Cardiac muscle cell (in vitro differentiated cells and primary cell): ENCODE measurements around the gene KRT6B. TPM values are rescaled to one million over a fixed set of nuclear protein-coding genes. Genes with fewer than 3 reads are reported as not detected.
"Not testable (repeated sequence)": the region's sequence is repeated elsewhere in the genome, so short reads cannot be mapped to it uniquely, and the experiment has no call there.

Source experiments
- DNase-seq, 2 donors: peaks; one replicate each; pipeline versions ENCODE4 v3.0.0 to v3.0.0-alpha.2; 2010 to 2017; ENCODE audit warnings: low read depth in 1 of 2, low spot score in 1 of 2
- H3K27ac ChIP-seq: fragments of 200-600 bp; sonication (generic); 2 replicates; pipeline ENCODE4 v1.5.1; 2016
- H3K27me3 ChIP-seq: fragments of 200-600 bp; sonication (generic); 2 replicates; pipeline ENCODE4 v1.6.0; 2016; ENCODE audit warnings: control low read depth
- H3K36me3 ChIP-seq: fragments of 200-600 bp; sonication (generic); 2 replicates; pipeline ENCODE4 v1.5.1; 2016; ENCODE audit warnings: control low read depth
- H3K4me1 ChIP-seq: fragments of 200-600 bp; sonication (generic); 2 replicates; pipeline ENCODE4 v1.8.1; 2017; ENCODE audit warnings: low read depth, mild to moderate bottlenecking, mixed run types
- H3K4me3 ChIP-seq: fragments of 200-600 bp; sonication (generic); 2 replicates; pipeline ENCODE4 v1.5.1; 2016; ENCODE audit warnings: mild to moderate bottlenecking
- H3K9me3 ChIP-seq: fragments of 200-600 bp; sonication (generic); 2 replicates; pipeline ENCODE4 v1.5.1; 2017; ENCODE audit warnings: low read depth, mild to moderate bottlenecking, control low read depth
- polyA plus RNA-seq: library from polyadenylated mRNA; unstranded; fragments of >200 nt; fragmentation: Nextera tagmentation; extraction: Ambion mirVana; gene quantifications from 2 replicates; pipeline ENCODE4 v1.2.1, GENCODE V29; 2016
- total RNA-seq: library from RNA; depleted of rRNA; stranded (reverse); fragments of >200 nt; gene quantifications from 2 replicates; pipeline ENCODE4 v1.2.3, GENCODE V29; 2016
- TF ChIP-seq, protein P1 (sequence below): IDR thresholded peaks from 2 replicates; pipeline ENCODE4 v1.5.1; 2012; ENCODE audit warnings: low read depth, mild to moderate bottlenecking, low read length

Gene KRT6B
- total and polyA plus RNA-seq, 2 experiments from 2014 or later = 0.13 TPM; not detected in 1

DNA sequence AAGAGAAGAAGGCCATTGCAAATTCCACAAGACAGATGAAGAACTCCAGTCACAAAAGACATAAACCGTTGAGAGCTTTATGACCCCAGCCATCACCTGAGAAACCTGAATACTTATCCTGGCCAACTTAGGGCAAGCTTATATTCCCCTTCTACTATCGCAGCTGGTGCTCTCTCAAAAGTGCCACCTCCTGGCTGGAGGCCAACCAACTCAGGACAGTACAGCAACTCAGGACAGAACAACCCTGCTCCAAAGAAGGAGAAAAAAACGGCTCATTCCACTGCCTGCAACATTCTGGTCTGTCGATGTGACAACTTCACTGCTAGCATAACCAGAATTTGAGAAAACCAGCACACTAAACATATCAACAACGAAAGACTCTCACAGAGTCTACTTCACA is 9.7 kb upstream of the KRT6B start:
- Histone ChIP-seq H3K9me3 (no peaks in the 10 kb centered on the region), H3K27ac (no peak overlapping the region), H3K4me1 (no peaks in the 10 kb centered on the region), H3K4me3 (no peak overlapping the region), H3K36me3 (no peaks in the 10 kb centered on the region), H3K27me3 (peaks cover 13% of the 10 kb centered on the region)
- DNase-seq = no peak
- TF ChIP-seq, protein P1, sequence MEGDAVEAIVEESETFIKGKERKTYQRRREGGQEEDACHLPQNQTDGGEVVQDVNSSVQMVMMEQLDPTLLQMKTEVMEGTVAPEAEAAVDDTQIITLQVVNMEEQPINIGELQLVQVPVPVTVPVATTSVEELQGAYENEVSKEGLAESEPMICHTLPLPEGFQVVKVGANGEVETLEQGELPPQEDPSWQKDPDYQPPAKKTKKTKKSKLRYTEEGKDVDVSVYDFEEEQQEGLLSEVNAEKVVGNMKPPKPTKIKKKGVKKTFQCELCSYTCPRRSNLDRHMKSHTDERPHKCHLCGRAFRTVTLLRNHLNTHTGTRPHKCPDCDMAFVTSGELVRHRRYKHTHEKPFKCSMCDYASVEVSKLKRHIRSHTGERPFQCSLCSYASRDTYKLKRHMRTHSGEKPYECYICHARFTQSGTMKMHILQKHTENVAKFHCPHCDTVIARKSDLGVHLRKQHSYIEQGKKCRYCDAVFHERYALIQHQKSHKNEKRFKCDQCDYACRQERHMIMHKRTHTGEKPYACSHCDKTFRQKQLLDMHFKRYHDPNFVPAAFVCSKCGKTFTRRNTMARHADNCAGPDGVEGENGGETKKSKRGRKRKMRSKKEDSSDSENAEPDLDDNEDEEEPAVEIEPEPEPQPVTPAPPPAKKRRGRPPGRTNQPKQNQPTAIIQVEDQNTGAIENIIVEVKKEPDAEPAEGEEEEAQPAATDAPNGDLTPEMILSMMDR = no peak

DNA sequence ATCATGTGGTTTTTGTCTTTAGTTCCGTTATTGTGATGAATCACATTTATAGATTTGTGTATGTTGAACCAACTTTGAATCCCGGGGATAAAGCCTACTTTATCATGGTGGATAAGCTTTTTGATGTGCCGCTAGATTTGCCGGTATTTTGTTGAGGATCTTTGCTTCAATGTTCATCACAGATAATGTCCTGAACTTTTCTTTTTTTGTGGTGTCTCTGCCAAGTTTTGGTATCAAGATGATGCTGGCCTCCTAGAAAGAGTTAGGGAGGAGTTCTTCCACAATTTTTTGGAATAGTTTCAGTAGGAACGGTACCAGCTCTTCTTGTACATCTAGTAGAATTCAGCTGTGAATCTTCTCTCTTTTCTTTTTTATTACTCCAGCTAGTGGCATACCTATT is 6.9 kb upstream of the KRT6B start:
- no peaks in the 10 kb centered on the region for H3K9me3 ChIP-seq
- no peak overlapping the region for H3K4me3 ChIP-seq
- H3K27me3 ChIP-seq = peaks cover 7% of the 10 kb centered on the region
- TF ChIP-seq, protein P1 = no peak
- H3K4me1 ChIP-seq = no peaks in the 10 kb centered on the region
- DNase-seq = no peak
- no peak overlapping the region for H3K27ac ChIP-seq
- no peaks in the 10 kb centered on the region for H3K36me3 ChIP-seq

DNA sequence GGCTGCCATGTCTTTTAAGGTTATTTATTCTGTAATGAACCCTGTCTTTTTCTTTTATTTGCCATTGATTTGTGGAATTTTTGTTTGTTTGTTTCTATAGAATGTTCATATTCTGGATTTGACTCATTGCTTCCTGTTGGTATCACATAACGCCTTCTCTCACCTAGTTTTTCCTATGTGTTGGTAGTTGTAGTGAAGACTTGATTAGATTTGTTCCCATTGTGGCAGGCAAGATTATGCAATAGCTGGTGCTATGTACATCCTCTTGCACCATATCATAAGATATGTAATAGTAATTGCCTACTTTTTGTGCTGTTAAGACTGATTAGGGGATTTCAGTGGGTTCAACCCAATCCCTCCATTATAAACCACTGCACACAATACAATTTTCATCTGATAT is 3.9 kb upstream of the KRT6B start:
- H3K27ac ChIP-seq = no peak overlapping the region
- H3K9me3 ChIP-seq = no peaks in the 10 kb centered on the region
- H3K4me3 ChIP-seq = no peak overlapping the region
- DNase-seq = peak in 1 of 2 donors; percentile 85
- no peaks in the 10 kb centered on the region for H3K4me1 ChIP-seq
- H3K36me3 ChIP-seq = no peaks in the 10 kb centered on the region
- TF ChIP-seq, protein P1 = no peak
- H3K27me3 ChIP-seq = peaks cover 6% of the 10 kb centered on the region

DNA sequence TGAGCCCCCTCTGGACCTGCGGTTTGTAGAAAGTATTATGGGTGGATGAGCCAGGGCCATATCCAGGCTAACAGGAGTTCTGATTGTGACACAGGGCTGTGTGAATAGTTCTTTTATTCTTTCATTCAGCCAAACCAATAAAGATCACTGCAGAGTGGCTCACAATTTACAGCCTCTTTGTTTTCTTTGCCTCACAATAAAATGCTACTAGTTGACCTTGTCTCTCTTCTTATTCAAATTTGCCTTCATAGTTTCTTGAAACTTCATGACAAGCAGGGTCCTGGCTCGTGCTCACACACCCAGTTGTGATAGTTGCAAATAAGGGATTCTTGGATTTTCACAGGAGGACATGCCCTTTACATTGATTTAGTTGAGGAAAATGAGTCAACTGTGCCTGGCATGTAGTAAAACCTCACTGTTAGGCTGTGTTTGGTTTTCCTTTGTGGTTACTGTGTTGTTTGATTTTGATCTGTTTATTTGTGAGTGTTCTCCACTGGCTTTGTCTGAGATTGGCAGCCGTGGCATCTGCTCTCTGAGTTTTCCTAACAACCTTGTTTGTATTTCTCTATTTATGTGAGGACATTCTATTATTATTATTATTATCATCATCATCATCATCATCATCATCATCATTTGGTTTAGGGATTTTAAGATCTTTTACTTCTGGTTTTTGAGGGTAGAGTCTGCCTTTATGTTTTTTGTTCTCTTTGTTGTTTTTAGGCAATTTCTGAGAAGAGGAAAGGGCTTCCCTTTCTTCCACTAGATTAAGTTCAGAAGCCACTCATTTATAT is 2.7 kb upstream of the KRT6B start:
- Histone ChIP-seq H3K9me3 (no peaks in the 10 kb centered on the region), H3K36me3 (no peaks in the 10 kb centered on the region), H3K27ac (no peak overlapping the region), H3K4me3 (no peak overlapping the region), H3K4me1 (no peaks in the 10 kb centered on the region), H3K27me3 (no peaks in the 10 kb centered on the region)
- TF ChIP-seq, protein P1 = no peak
- DNase-seq = peak in 1 of 2 donors; percentile 23

DNA sequence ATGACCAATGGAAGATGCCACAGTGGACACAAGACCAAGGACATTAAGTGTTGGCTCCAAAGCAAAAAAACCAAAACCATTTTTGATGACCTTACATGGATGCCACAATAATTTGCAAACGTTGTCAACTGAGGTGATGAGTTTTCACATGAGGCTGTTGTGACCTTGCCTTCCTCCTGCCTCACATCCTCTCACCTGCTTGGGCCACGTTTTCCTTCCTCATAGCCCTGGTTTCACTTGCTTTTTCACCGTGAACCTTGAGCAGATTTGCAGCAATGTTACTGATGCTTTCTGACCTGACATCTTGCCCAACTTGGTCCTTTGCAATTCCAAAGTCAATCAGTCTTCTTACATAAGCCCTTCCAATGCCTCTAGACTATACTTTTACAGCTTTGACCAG is 3.7 kb downstream of the KRT6B start:
- Histone ChIP-seq H3K27me3 (peaks cover 7% of the 10 kb centered on the region), H3K4me3 (no peak overlapping the region)
- TF ChIP-seq, protein P1 = no peak

DNA sequence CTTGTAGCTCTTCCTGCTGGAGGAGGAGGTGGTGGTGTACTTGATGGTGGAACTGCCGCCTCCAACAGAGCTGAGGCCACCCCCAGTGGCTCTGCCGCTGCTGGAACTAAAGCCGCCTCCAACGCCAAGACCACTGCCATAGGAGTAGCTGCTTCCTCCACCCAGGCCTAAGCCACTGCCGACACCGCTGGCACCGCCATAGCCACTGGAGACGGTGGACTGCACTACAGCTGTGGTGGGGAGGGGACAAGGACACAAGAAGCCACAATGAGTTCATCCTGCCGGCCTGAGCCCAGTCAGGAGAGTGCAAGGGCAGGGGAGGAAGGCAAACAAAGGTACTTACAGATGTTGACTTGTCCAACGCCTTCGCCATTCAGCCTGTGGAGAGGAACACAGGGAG is 4.8 kb downstream of the KRT6B start:
- H3K27me3 ChIP-seq, H3K4me1 ChIP-seq, H3K36me3 ChIP-seq, H3K27ac ChIP-seq, DNase-seq, H3K4me3 ChIP-seq, H3K9me3 ChIP-seq: not testable (repeated sequence)

More for the DNA sequence above, 3.7 kb downstream of the KRT6B start:
- DNase-seq = no peak
- Histone ChIP-seq H3K9me3 (no peaks in the 10 kb centered on the region), H3K27ac (no peak overlapping the region), H3K4me1 (no peaks in the 10 kb centered on the region), H3K36me3 (no peaks in the 10 kb centered on the region)
